Gastroesophageal sphincter (tissue), 3 donors: ENCODE results near the gene ARHGEF2.

Experiments
- CTCF ChIP-seq, 4 experiments: fragments of 200-600 bp in 2 of 4; fragments of 450-650 bp in 2 of 4; sonication (generic) in 1 of 4; IDR thresholded peaks; one replicate each; pipeline ENCODE4 v1.5.1; 2017 to 2019; ENCODE audit warnings: antibody characterized with exemption in 4 of 4, mild to moderate bottlenecking in 2 of 4, moderate library complexity in 2 of 4
- POLR2A ChIP-seq, 2 donors: fragments of 450-650 bp; IDR thresholded peaks; one replicate each; pipeline ENCODE4 v1.6.1; 2017; ENCODE audit warnings: antibody characterized with exemption in 2 of 2, mild to moderate bottlenecking in 2 of 2, moderate library complexity in 1 of 2

DNA sequence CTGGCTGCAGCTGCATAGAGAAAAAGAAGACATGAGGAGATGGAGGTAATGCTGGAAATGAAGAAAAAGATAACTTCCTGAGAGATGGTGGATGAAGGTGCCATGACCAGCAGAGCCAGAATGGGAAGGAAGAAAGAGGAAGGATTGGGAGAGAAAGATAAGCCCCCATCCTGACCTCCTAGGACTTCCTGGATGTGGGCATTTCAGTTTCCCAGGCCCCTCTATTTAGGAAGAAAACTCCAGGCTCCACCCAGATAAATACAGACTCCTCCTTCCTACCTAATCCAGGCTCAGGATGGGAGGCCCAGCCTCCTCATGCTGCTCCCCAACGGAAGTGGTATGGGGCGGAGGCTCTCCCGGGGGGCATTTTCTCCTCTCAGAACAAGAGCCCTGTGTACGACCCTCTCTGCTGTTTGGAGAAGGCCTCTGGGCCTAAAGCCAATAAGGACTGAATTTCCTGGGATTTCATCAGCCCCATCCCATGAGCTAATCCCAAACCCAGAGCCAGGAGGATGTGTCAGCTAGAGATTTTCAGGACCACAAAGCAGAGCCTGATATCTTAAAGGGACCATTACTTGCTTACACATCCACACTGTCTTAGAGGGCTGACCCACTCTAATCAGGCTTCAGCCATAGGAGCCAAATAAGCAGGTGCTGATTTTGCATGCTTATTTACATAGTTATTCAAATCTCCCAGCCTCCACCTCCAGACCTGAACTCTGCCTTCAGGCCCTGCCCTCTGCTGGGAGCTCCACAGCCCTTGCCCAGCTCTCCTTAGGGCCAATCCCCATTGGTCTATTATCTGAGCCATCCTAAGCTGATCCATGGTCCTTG, 5.1 kb upstream of the ARHGEF2 start:
- TF ChIP-seq POLR2A (IDR thresholded peaks at IDR 0.05): peak in 1 of 2 donors; percentile 16
- no peak for TF ChIP-seq CTCF (IDR thresholded peaks at IDR 0.05)
